COR-L47 (cell line): ENCODE results near the gene BPIFB6.

Experiments
- DNase-seq: peaks from one replicate; lab custom pipeline; 2025; lab: John Stamatoyannopoulos, UW

Gene BPIFB6

GRCh38 chr20:33002087-33002808, 29.2 kb upstream of the BPIFB6 start:
- DNase-seq: no peak

GRCh38 chr20:33004141-33004751, 27.2 kb upstream of the BPIFB6 start, which contains the start of gene SUN5:
TSS of gene SUN5 (minus strand) at chr20:33004433. CDS start at chr20:33004340, 93 bp downstream.
- no peak for DNase-seq

GRCh38 chr20:33005132-33005566, 26.3 kb upstream of the BPIFB6 start:
- DNase-seq: no peak

- DNase-seq: no peak
These were observed 25.3 kb upstream of the BPIFB6 start for GRCh38 chr20:33005908-33006775.

GRCh38 chr20:33006776-33007375, 24.6 kb upstream of the BPIFB6 start:
- DNase-seq: no peak

GRCh38 chr20:33007376-33008335, 23.8 kb upstream of the BPIFB6 start, which contains the start of gene BPIFB2:
TSS of gene BPIFB2 (plus strand) at chr20:33007704. CDS start at chr20:33008575, 871 bp downstream.
- no peak for DNase-seq

- DNase-seq: no peak
These were observed 22.9 kb upstream of the BPIFB6 start for GRCh38 chr20:33008336-33009213.

GRCh38 chr20:33009214-33010132, 22.0 kb upstream of the BPIFB6 start:
- DNase-seq: no peak

- no peak for DNase-seq
These were observed 21.3 kb upstream of the BPIFB6 start for GRCh38 chr20:33010133-33010504.

- DNase-seq: no peak
These were observed 20.6 kb upstream of the BPIFB6 start for GRCh38 chr20:33010674-33011449.

GRCh38 chr20:33012327-33013189, 18.9 kb upstream of the BPIFB6 start:
- DNase-seq: no peak

- DNase-seq: no peak
These were observed 17.6 kb upstream of the BPIFB6 start for GRCh38 chr20:33013701-33014326.

- no peak for DNase-seq
These were observed 16.9 kb upstream of the BPIFB6 start for GRCh38 chr20:33014336-33015113.

GRCh38 chr20:33015114-33015484, 16.3 kb upstream of the BPIFB6 start:
- no peak for DNase-seq

- DNase-seq: no peak
These were observed 15.5 kb upstream of the BPIFB6 start for GRCh38 chr20:33015700-33016580.
